Erythroblast (primary cell): ENCODE data around the gene LRTM2.

ENCODE experiments used
- DNase-seq, 2 experiments: peaks; one replicate each; lab custom pipeline; 2025; lab: John Stamatoyannopoulos, UW
- GATA1 ChIP-seq: IDR thresholded peaks from 2 replicates; pipeline ENCODE4 v1.6.1; 2011; ENCODE audit warnings: low read depth, mild to moderate bottlenecking, control low read depth, low read length, moderate library complexity
- POLR2A ChIP-seq: IDR thresholded peaks from 2 replicates; pipeline ENCODE4 v1.6.1; 2011; ENCODE audit warnings: mild to moderate bottlenecking, low read length

LRTM2 gene

DNA sequence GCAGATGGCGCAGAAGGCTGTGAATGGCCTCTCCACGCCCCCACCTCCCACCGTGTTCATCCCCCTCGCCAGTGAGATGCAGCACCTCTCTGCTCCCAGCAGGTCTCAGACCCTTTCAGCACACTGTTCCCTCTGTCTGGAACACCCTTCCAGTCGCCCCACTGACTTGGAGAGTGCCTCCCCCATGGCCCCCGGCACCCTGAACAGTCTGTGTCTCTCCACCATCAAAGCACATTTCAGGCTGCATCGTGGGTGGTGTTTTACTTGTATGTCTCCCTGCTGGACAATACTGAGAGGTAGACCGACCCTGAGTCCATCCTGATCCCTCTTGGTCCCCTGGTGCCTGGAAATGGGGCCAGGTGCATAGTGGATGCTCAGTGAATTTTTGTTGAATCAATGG lies 63.1 kb downstream of the LRTM2 start:
- no peak for TF ChIP-seq POLR2A
- no peak for TF ChIP-seq GATA1
- no peak for DNase-seq

DNA sequence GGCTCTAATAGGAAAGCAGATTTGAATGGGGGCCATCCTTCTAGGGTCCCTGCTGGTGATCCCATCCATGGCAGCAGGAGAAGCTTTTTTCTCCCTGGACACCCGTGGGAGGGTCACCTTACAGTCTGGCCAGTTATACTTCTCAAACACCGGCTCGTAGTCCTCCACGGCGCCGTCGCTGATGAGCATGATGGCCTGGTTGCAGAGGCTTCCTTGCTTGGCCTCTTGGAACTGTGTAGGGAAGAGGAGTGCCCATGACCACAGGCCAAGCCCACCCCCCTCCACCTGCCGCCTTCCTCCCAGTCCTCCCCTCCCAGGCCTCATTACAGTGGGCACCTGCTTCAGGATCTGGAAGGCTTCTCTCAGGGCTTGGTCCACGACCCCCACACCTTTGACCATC lies 64.3 kb downstream of the LRTM2 start:
- TF ChIP-seq POLR2A (no peak), GATA1 (no peak)
- DNase-seq = no peak

DNA sequence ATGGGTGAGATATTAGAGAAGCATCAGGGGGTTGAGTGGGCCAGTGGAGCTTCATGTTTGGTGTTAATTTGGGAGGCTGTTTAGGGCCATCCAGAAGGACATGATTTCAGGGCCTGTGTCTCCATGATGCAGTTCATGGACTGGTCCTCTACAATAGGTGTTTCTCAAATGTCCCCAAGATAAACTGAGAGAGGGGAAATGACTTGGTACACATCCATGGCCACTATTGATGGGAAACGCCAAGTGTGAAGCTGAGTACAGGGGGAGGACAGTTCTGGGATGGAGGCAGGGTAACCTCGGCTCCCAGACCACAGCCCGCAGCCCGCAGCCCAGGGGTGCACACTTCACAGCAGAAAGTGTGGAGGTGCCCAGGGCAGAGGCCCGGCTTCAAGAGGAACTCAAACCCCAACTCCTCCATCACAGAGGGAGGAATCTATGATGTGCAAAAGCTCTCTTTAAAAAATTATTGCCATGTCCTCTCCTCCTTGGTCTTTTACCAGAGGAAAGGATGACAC lies 64.8 kb downstream of the LRTM2 start:
- TF ChIP-seq GATA1 (no peak), POLR2A (no peak)
- DNase-seq = no peak

DNA sequence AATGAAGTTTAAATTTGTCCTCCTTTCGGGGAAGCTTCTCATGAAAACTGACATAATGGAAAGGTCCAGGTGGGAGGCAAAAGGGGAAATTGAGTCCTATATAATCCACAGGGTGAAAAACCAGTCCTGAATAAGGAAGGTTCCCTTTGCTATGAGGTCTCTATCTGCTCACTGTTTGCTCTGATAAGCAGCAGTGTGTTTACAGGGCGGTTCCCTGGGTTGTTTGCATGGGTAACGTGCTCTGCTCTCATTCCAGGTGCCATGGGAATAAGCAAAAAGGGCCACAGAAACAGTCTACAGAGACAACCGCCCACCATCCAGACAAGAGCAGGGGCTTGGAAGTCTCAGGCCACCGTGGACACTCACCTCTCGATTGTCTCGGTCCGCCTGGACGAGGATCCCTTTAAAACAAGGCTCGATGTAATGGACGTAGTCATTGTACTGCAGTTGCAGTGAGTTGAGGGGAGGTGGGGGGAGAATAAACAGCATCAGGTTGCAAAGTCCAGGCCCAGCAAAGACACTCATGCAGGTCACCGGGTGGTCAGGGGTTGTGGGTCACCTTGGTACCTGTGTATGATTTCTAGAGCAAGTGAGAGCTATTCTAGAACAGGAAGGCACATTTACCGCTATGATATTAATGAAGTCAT lies 65.4 kb downstream of the LRTM2 start:
- DNase-seq = peak; percentile 20 to 40
- no peak for TF ChIP-seq POLR2A
